GM06990 (cell line): ENCODE results near the gene CPEB3.
"Not testable (repeated sequence)": the region's sequence is repeated elsewhere in the genome, so short reads cannot be mapped to it uniquely, and the experiment has no call there.

ENCODE experiments used
- DNase-seq: peaks from one replicate; pipeline ENCODE4 v3.0.0-alpha.2; 2011; ENCODE audit not compliant: insufficient read length; ENCODE audit errors: extremely low read depth
- H3K27me3 ChIP-seq: replicated peaks from 2 replicates; pipeline ENCODE4 v1.6.0; 2011; ENCODE audit warnings: low read length; ENCODE audit not compliant: control insufficient read depth, insufficient read depth
- H3K36me3 ChIP-seq: 2 replicates; pipeline ENCODE4 v1.5.1; 2011; ENCODE audit warnings: low read length; ENCODE audit not compliant: control insufficient read depth, insufficient read depth
- H3K4me3 ChIP-seq: replicated peaks from 2 replicates; pipeline ENCODE4 v1.5.1; 2011; ENCODE audit warnings: low read depth, mild to moderate bottlenecking, control low read depth, low read length
- TF ChIP-seq, protein P1 (sequence below): IDR thresholded peaks from 2 replicates; pipeline ENCODE4 v1.5.1; 2011; ENCODE audit warnings: low read length, control low read depth, mild to moderate bottlenecking, inconsistent platforms; ENCODE audit not compliant: insufficient read depth, poor library complexity, severe bottlenecking

CPEB3 gene

DNA sequence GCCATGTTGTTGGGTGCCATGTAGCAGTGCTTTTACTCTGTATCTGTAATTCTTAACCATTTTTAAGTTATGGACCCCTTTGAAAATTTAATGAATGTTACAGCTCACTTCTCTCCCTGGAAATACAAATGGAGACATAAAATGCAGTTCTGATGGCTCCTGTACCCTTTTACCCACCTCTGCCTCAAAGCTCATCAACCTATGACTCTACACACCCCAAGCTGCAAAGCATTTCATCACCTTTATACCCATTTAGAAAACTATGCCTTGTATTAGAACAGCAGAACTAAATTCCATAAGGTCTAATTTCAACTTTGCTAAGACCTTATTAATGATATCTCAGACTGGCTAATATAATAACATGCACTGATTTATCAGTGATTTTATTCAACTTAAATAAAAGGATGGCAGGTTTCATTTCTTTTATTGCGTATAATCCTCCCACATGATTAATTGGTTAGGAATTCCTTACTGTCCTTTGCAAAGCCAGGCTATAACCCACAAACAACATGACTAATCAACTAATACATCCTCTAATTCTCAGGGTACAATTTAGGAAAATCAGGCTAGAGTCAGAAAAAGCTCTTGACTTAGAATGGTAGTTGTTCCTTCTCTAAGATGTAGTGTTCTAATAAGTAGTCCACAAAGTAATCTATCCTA is 68.1 kb downstream of the CPEB3 start:
- Histone ChIP-seq H3K27me3 (no peaks in the 10 kb centered on the region), H3K4me3 (no peak overlapping the region), H3K36me3 (no peaks in the 10 kb centered on the region)
- no peak for DNase-seq
- TF ChIP-seq, protein P1, sequence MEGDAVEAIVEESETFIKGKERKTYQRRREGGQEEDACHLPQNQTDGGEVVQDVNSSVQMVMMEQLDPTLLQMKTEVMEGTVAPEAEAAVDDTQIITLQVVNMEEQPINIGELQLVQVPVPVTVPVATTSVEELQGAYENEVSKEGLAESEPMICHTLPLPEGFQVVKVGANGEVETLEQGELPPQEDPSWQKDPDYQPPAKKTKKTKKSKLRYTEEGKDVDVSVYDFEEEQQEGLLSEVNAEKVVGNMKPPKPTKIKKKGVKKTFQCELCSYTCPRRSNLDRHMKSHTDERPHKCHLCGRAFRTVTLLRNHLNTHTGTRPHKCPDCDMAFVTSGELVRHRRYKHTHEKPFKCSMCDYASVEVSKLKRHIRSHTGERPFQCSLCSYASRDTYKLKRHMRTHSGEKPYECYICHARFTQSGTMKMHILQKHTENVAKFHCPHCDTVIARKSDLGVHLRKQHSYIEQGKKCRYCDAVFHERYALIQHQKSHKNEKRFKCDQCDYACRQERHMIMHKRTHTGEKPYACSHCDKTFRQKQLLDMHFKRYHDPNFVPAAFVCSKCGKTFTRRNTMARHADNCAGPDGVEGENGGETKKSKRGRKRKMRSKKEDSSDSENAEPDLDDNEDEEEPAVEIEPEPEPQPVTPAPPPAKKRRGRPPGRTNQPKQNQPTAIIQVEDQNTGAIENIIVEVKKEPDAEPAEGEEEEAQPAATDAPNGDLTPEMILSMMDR: no peak

DNA sequence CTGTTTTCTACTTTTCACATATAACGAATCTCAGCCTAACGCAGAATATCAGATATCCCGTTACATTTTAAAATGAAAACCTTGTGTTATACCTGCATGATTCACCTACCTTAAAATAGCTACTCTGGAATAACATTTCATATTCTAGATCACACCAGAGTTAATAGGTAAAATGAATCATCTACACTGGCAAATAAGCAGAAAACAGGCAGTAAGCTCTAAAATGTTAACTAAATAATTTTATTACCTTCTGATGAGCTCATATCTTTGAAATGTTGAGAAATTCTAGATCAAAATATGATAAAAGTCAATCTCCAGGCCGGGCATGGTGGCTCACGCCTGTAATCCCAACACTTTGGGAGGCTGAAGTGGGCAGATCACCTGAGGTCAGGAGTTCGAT is 71.3 kb downstream of the CPEB3 start:
- no peaks in the 10 kb centered on the region for H3K36me3 ChIP-seq
- no peak overlapping the region for H3K4me3 ChIP-seq
- TF ChIP-seq, protein P1: no peak
- H3K27me3 ChIP-seq: no peaks in the 10 kb centered on the region
- DNase-seq: no peak

DNA sequence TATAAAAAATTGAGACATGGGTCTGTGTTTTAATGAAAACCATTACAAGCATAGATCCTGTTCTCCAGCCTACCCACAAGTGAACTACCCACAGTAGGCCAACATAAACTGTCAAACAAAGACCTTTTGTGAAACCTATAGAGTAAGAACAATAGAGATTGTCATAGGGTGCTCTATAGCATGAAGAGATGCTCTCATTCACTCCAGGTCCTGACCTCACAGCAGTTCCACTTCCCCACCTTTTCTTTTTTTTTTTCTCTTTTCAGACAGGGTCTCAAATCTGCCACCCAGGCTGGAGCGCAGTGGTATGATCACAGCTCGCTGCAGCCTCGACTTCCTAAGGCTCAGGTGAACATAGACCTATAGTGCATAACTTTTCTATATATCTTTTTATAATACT is 72.3 kb downstream of the CPEB3 start:
- TF ChIP-seq, protein P1: no peak
- no peak for DNase-seq
- Histone ChIP-seq H3K27me3 (no peaks in the 10 kb centered on the region), H3K36me3 (no peaks in the 10 kb centered on the region), H3K4me3 (no peak overlapping the region)

DNA sequence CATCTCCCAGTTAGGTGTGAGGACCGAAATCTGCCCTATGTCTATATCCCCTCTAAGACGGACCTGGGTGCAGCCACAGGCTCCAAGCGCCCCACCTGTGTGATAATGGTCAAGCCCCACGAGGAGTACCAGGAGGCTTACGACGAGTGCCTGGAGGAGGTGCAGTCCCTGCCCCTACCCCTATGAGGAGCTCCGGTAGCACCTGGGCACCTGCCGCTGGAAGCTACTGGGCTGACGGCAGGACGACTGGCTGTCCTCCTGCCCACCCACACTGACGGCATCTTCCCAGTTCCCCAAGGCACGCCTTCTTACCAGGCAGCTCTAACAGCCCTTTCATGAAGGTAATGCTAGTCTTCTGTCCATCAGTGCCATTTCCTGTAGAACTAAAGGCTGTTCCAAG is 74.3 kb downstream of the CPEB3 start:
- DNase-seq, H3K27me3 ChIP-seq, H3K4me3 ChIP-seq, H3K36me3 ChIP-seq: not testable (repeated sequence)

DNA sequence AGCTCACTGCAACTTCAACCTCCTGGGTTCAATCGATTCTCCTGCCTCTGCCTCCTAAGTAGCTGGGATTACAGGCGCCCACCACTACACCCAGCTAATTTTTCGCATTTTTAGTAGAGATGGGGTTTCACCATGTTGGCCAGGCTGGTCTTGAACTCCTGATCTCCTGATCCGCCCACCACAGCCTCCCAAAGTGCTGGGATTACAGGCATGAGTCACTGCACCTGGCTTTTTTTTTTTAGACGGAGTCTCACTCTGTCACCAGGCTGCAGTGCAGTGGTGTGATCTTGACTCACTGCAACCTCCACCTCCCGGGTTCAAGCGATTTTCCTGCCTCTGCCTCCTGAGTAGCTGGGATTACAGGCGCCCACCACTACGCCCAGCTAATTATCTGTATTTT is 75.7 kb downstream of the CPEB3 start:
- not testable (repeated sequence) for H3K27me3 ChIP-seq, H3K4me3 ChIP-seq, DNase-seq, H3K36me3 ChIP-seq

DNA sequence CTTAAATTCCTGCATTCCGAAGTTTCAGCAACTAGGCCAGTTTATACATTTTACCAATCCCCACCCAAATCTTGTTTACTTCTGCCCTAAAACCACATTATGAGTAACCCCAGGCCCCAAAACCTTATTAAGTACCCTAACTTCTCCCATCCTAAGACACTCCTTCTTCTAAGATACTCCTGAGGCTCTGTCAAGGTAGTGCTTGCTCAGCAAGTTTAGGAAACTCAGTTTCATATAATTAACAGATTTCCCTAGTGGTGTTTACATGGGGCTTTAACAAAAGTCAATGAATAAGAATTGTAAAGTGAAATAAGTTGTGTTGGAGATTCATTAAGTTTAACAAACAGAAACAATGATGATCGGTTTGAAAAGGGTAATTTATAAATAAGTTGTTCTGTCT is 77.8 kb downstream of the CPEB3 start:
- Histone ChIP-seq H3K27me3 (no peaks in the 10 kb centered on the region), H3K4me3 (no peak overlapping the region), H3K36me3 (no peaks in the 10 kb centered on the region)
- TF ChIP-seq, protein P1: no peak
- DNase-seq: no peak

DNA sequence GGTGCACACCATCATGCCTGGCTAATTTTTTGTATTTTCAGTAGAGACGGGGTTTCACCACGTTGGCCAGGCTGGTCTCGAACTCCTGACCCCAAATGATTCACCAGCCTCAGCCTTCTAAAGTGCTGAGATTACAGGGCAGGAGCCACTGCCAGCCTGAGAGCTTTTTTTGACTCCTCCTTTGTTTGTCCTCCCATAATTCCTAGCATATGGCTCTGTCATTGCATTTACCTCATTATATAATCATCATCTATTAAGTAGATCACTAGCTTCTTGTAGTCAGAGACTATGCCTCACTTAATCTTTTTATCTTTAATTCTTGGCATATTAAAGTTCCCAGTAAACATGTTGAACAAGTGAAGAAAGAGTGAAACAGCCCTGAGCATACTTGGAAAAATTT is 82.1 kb downstream of the CPEB3 start:
- Histone ChIP-seq H3K36me3 (no peaks in the 10 kb centered on the region), H3K4me3 (no peak overlapping the region), H3K27me3 (no peaks in the 10 kb centered on the region)
- DNase-seq: no peak
- TF ChIP-seq, protein P1: no peak
